ENCODE results near the gene SMIM29.

- TF ChIP-seq CTCF (IDR thresholded peaks at IDR 0.05; ENCODE audit: insufficient read depth, low read depth, low read length) (no peak), EZH2 (IDR thresholded peaks at IDR 0.05; ENCODE audit: insufficient read depth, low read length) (no peak)
Observed at GRCh38 chr6:34248198-34248726, 544 bp downstream of the SMIM29 start.
